GM18870 (cell line): ENCODE results near the gene PLSCR1.
"Not testable (repeated sequence)": the region's sequence is repeated elsewhere in the genome, so short reads cannot be mapped to it uniquely, and the experiment has no call there.

Experiments used
- ATAC-seq: cut with Tn5 transposase; IDR thresholded peaks from one replicate; pipeline ENCODE4 v1.9.1; 2021; ENCODE audit warnings: moderate library complexity; ENCODE audit not compliant: unreplicated experiment

PLSCR1 gene

DNA sequence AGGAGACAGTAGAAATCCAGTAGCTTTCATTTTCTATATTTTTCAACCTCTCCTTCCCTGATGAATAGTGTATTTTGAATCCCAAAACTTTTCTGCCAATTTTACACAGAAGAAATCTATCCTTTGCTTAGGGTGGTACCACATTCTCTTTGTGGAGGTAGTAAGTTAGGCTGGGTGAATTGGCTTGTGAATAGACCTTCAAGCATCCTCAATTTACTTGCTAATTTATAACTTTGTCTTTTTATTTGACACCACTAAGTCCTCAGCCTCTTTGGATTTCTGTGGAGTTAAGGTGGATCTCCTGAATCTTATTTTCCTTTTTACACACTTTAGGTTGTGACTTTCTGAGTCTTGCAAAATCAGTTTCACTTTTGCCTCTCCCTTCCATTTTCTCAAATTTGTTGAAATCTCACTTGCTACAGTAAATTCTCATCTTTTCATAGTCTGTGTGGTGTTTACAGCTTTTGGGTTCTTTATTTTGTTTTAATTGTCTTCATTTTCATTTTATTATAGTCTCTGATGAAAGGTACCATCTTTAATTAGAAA is 5.7 kb upstream of the PLSCR1 start:
- no peak for ATAC-seq

DNA sequence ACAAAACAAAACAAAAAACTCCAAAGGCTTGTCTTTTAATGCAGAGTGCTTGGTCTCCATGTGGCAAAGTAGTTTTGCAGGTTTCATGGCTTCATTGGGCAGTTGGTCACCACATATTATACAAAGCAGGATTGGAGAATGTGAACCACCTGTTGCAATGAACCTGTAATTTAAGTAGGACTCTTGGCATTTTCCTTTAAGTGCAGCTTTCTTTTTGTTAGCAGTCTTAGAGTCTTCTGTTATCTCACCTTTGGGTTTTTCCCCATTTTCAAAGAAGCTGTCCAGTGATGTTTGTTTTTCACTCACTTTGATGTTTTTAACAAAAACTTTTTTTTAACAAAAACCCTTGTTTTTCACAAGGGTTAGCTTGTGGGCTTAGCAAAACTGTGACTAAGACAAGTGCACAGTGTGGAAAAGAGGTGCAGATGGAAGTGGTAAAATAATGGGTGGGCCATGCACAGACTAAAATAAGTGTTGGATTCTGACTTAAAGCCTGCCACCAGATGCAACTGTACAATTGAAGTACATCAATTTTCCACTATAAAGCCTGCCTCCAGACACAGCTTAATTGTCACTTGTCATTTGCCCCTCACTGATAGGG is 2.9 kb upstream of the PLSCR1 start:
- no peak for ATAC-seq

DNA sequence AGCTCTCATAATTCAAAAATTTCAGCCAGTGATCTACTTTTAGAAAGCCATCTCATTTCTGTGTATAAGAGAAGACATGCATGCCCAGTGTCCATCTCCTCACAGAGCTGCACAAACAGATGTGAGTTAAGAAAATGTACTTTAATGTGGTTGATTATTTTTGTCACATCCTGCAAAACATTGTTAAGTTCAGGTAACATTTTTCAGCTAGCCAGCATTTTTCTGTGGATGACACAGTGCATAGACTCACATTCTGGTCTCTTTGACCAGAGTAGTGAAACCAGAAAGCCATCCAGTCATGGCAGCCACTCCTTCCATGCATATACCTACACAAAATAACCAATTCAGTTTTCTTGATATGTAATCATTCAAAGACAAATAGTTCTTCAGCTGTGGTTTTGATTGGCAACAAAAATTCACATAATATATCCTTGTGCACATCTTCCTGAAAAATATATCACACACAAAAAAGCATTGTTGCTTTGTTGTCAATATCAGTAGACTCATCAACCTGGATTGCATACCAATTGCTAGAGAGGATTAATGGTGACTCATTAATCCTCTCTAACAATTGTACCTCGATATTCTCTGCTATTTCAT is 2.1 kb upstream of the PLSCR1 start:
- no peak for ATAC-seq

DNA sequence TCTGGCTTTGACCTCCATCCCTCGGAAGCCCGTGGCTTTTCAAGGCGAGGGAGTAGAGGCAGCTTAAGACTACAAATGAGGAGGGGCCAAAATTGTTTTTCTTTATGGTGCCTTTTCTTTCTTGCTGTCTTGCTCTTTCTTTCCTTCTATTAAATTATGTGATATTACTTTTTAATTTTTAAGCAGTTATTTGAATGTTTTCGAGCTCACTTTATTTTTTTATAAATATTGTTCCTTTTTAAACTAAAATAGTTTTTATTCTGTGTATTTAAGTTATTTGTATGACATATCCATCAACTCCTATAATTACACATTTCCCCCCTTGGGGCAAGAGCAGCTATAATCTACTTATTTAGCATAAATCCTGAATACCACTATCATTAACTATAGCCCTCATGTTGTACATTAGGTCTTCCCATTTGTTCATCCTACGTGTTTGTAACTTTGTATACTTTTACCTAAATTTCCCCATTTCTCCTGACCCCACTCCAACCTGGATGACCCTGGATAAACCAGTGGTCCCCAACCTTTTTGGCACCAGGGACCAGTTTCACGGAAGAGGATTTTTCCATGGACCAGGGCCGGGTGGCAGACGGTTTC is 622 bp upstream of the PLSCR1 start:
- no peak for ATAC-seq

DNA sequence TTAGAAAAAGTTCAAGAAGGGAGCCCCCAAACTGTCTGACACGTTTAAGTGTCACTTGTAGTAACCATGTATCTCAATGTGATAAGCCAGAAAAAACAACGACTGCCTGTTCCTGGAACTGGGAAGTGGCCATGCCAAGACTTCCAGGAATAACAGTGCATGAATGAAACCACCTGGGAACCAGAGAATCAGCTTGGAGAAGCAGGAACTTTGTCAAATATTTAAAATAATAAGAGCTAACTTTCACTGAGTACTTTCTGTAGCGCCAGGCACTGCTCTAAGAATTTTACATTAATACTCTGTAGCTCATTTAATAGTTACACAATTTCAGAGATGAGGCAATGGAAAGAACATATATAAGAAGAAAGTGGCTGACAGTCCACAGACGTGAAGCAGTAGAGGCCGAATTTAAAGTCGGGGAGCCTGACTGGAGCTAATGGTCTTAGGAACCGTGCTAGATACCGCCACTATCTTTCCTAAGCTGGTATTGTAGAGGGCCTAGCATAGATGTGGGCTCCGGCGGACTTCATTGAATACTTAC is 876 bp downstream of the PLSCR1 start:
- no peak for ATAC-seq

DNA sequence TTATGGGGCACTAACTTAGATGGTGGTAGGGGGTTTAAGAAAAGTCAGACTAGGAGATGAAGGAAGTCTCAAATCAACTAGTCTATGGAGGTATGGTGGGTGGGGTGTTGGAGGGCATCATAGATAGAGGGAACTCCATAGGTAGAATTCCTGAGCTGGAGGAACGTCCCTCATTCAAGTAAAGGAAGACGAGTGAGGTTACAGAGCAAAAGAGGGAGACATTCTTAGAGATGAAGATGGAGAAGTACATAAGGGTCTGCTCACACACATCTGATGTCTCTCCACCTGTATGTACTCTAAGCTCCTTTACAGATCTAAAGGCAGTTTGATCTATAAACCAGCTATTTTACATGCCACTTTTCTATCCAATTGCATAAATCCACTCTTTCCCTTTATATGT is 1.4 kb downstream of the PLSCR1 start:
- no peak for ATAC-seq

DNA sequence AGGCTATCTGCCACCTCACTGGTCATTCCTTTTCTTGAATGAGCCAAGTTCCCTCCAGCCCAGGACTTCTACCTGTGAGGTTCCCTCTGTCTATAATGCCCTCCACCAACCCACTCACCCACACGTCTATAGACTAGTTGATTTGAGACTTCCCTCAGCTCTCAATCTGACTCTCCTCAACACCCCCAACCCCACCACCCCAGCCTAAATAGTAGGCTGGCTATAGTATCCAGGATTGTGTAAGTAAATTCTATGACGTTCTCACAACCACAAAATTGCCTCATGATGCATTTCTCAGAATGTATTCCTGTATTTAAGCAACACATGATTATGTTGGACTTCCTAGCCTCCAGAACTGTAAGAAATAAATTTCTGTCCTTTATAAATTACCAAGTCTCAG is 2.2 kb downstream of the PLSCR1 start:
- no peak for ATAC-seq

DNA sequence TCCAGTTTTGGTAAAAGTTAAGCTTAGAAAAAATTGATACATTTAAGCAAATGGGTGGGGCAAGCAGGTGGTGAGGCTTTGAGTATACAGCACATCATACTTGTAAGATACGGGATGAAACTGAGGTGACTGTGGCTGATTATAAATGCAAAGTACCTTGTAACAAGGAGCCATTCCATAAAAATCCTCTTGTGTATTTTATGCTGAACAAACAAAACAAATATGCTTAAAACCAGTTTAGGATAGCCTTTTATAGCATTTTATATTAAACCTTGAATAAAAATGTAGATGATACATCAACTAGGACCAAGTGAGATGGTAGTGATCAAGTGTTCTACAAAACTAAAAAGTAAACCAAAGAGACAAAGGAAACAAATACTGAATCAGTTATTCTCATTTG is 3.4 kb downstream of the PLSCR1 start:
- ATAC-seq, result no peak

DNA sequence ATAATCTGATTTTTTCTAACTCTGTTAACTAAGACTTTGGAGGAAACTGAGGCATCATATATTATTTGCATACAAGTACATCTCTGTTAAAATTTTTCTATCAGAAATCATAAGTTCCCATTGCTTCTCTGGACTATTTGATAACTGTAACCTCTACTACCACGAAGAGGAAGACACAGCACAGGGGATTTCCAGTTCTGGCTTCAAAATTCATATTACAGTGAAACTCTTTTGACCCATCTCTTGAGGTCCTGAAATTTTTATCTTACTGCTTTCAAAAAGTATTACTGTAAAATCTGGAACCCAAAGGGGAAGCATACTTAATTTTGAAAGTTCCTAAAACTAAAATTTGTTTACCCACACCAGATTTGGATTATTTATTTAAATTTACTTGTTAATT is 4.2 kb downstream of the PLSCR1 start:
- peak; percentile 23 for ATAC-seq

DNA sequence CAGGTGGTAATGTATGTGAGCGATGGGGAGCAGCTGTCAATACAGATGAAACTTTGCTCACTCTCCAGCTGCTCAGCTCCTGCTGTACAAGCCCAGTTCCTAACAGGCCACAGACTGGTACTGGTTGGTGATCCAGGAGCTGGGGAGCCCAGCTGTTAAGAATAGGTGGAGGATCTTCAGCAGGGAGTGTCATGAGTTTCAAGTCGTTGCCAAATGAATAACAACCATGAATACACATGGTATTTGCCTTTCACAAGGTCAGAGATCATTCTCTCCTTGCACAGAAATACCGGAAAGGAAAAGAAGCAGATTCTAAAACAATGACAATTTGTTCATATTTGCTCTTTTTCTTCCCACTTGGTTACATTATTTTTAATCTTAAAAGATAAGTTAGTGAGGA is 5.1 kb downstream of the PLSCR1 start:
- ATAC-seq, result no peak

DNA sequence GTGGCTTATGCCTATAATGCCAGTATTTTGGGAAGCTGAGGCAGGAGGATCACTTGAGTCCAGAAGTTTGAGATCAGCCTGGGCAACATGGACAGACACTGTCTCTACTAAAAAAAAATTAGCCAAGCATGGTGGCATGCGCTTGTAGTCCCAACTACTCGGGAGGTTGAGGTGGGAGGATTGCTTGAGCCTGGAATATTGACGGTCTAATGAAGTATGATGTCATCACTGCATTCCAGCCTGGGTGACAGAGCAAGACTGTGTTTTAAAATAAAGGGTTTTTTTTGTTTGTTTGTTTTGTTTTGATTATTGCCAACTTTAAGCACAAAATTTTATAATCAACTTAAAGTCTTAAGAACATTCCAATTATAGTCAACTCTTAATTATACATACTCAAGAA is 6.8 kb downstream of the PLSCR1 start:
- no peak for ATAC-seq

DNA sequence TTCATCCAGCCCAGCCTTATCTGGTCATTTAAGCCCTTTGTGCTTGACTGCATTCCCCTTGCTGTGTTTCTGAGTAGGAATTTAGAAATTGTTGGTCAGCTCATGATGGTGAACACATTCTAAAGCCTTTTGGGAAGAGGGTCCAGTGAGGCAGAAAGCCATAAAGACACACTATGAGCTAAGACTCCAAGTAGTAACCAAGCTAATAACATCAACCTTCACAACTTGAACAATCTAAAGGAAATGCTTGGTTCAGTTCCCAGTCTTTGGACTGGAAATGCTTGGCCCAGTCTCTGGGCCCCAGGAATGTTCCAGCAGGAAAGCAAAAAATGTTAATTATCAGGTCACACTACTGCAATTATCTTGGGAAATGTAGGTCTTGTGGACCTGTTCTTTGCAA is 7.7 kb downstream of the PLSCR1 start:
- ATAC-seq, result no peak

DNA sequence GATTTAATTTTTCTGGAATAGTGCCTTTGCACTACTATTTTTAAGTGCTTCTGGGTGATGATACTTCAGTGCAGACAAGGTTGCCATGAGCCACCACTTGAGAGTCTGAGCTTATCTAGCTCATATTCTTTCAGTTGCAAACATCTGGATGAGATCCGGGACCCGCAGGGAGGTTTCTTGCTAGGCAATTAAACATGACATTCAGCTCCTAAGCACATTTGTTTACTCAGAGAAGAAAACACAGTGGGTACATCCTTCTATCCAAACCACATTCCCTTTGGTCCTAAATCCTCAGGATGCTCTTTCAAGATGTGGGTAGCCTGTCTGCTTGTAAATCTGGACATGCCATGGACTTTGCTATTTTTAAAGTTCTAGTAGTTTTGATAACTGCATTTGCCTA is 12.0 kb downstream of the PLSCR1 start:
- no peak for ATAC-seq

DNA sequence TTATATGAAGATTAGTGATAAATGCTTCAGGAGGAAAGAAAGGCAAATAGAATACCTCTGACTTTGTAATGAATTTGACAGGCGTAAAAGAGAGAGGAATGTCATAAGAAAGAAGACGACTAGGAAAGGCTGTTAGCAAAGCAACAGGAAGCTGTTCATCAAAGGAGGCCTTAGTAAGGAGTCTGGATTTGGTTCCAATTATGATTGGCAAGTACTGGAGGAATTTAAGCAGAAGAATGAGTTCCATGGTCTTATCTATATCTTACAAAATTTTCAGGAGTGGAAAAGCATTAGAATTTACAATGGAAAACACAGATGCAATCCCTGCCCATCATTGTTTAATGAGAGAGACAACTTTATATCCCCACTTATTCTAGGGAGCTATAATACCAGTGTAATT is 13.8 kb downstream of the PLSCR1 start:
- ATAC-seq, result no peak

DNA sequence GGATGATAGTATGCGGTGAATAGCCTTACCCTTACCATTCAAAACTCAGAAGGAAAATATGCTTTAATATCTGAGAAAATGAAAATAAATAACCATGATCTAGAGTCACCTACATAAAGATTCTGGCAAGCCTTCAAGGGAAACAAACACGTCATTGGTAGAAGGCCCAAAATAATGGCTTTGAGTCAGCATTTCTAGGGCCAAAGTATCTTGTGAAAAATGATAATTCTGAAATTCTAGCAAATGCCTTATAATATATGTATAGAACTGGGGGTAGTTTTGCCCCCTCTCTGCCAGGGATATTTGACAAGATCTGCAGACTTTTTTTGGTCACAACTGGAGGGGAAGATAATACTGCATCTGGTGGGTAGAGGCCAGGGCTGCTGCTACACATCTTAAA is 15.4 kb downstream of the PLSCR1 start:
- no peak for ATAC-seq

DNA sequence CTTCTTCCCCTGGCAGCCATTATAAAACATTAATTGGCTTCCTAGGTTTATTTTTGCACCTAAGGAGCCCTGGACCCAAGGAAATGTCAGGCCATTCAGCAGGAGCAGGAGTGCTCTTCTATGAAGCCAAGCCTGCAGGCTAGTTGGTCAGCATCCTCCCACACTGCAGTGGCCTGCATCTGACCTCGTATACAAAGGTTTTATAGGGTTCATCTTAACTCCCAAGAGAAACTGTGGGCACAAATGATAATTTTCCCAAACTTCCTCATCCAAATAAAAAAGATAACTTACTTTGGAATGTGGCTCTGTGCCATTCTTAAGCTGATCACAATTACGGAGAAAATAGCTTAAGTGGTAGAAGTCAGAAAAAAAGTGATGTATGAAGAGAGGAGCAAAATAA is 19.4 kb downstream of the PLSCR1 start:
- ATAC-seq, result no peak

DNA sequence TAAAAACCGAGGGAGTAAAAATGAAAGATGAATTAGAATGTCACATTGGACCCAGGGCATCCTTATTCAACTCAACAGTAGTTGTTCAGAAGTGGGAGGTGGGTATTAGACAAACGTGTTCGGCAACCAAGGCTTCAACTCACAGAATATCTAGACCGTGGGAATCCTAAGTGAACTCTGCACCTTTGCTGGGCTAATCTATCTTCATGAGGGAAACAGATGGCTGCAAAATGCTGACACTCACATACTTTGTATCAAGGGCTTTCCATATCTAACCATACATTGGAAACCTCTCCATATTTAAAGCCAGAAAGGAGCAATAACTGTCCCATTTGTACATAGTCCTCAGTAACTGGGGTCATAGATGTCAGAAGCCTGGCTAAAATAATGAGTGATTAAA is 20.9 kb downstream of the PLSCR1 start:
- no peak for ATAC-seq

DNA sequence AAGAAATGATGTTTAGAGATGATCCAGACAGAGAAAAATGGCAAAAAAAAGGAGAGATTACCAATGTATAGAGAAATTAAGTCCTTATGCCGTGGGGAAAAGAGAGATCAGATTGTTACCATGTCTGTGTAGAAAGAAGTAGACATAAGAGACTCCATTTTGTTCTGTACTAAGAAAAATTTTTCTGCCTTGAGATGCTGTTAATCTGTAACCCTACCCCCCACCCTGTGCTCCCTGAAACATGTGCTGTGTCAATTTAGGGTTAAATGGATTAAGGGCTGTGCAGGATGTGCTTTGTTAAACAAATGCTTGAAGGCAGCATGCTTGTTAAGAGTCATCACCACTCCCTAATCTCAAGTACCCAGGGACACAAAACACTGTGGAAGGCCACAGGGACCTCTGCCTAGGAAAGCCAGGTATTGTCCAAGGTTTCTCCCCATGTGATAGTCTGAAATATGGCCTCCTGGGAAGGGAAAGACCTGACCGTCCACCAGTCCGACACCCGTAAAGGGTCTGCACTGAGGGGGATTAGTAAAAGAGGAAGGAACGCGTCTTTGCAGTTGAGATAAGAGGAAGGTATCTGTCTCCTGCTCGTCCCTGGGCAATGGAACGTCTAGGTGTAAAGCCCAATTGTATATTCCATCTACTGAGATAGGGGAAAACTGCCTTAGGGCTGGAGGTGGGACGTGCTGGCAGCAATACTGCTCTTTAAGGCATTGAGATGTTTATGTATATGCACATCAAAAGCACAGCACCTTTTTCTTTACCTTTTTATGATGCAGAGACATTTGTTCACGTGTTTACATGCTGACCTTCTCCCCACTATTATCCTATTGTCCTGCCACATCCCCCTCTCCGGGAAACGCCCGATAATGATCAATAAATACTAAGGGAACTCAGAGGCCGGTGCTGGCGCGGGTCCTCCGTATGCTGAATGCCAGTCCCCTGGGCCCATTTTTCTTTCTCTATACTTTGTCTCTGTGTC is 21.9 kb downstream of the PLSCR1 start:
- not testable (repeated sequence) for ATAC-seq

DNA sequence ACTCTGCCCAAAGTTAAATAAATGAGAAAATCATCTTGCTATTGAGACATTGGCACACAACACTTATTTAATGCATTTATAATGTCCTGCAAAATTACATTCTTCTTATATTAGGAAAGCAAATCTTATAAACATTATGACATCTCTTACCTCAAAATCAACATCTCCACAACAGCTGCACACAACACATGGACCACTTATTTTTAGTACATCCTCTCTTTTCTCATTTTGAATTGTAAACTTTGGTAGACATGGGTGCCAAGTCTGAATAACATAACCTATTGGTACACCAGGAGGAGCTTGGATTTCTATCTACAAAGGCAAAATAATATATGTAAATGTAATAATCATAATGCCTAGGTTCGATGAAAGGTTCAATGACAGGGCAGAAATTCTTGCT is 23.0 kb downstream of the PLSCR1 start:
- no peak for ATAC-seq

DNA sequence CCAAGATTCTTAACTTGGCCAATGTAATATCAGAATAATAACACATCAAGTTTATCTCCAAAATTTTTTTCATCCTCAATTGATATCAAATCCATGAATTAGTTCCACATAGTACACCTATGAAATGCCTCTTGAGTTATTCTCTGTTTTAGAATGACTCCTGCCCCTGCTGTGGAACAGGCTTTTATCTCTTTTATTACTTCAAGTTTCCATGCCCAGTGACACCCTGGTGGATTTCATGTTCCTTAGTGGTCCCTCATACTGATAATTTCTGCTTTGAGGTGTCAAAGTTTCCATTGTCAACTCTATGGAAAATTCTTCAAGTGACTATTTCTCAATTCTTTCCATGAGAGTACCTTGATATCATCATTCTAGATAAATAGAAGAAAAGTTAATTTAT is 24.6 kb downstream of the PLSCR1 start:
- ATAC-seq, result no peak
